GM19372 (cell line): ENCODE results near the gene OR4K14.
"Not testable (repeated sequence)": the region's sequence is repeated elsewhere in the genome, so short reads cannot be mapped to it uniquely, and the experiment has no call there.

Source experiments
- ATAC-seq: cut with Tn5 transposase; IDR thresholded peaks from one replicate; pipeline ENCODE4 v1.9.1; 2021; ENCODE audit warnings: mild to moderate bottlenecking, low read depth, moderate library complexity; ENCODE audit not compliant: unreplicated experiment

Gene OR4K14

GRCh38 chr14:20019257-20019865 is at the start of gene OR4K14:
OR4K14 (minus strand) TSS chr14:20019307; CDS start chr14:20015193, 4,114 bp downstream.
- ATAC-seq = no peak

- no peak for ATAC-seq
Observed at GRCh38 chr14:20059745-20060144, 40.6 kb upstream of the OR4K14 start, which contains the start of gene OR4L1. OR4L1 (plus strand) TSS chr14:20060045; CDS start chr14:20060045, 0 bp downstream.

GRCh38 chr14:20048202-20048601 is 29.1 kb upstream of the OR4K14 start:
- ATAC-seq = no peak

- ATAC-seq = no peak
Observed at GRCh38 chr14:20044243-20044642, 25.1 kb upstream of the OR4K14 start.

GRCh38 chr14:20035938-20036337 is 16.8 kb upstream of the OR4K14 start, which contains the start of gene OR4K13:
OR4K13 (minus strand) TSS chr14:20036038; CDS start chr14:20034758, 1,280 bp downstream.
- ATAC-seq = no peak

GRCh38 chr14:20035449-20035848 is 16.3 kb upstream of the OR4K14 start:
- no peak for ATAC-seq

GRCh38 chr14:20031058-20031457 is 12.0 kb upstream of the OR4K14 start:
- ATAC-seq = no peak

GRCh38 chr14:20008156-20008555 is 11.0 kb downstream of the OR4K14 start:
- ATAC-seq = no peak

- ATAC-seq = no peak
Observed at GRCh38 chr14:20002319-20002718, 16.8 kb downstream of the OR4K14 start.

GRCh38 chr14:20001863-20002262 is 17.2 kb downstream of the OR4K14 start, which contains the start of gene OR4Q2:
OR4Q2 (plus strand) TSS chr14:20002163.
- no peak for ATAC-seq

- no peak for ATAC-seq
Observed at GRCh38 chr14:19993438-19993837, 25.7 kb downstream of the OR4K14 start.

GRCh38 chr14:19975291-19975690 is 43.8 kb downstream of the OR4K14 start, which contains the start of gene OR4K15:
OR4K15 (plus strand) TSS chr14:19975591; CDS start chr14:19975591, 0 bp downstream.
- no peak for ATAC-seq

GRCh38 chr14:19974844-19975243 is 44.3 kb downstream of the OR4K14 start:
- no peak for ATAC-seq

GRCh38 chr14:19969735-19970134 is 49.4 kb downstream of the OR4K14 start:
- not testable (repeated sequence) for ATAC-seq
